HEK293 (cell line): ENCODE measurements around the gene GLI1.

Experiments used
- CTCF ChIA-PET: fragments of 350-600 bp; formaldehyde crosslinking; extraction: SDS; loops from one replicate; lab custom pipeline; 2021; ENCODE audit warnings: antibody characterized with exemption; lab: Yijun Ruan, JAX
- POLR2A ChIA-PET: fragments of 300-600 bp; formaldehyde crosslinking; extraction: SDS; loops from one replicate; lab custom pipeline; 2020; ENCODE audit warnings: antibody characterized with exemption, inconsistent platforms; lab: Yijun Ruan, JAX
- H3K27ac ChIP-seq: fragments of 200-500 bp; sonication (Bioruptor generic); 2 replicates; pipeline ENCODE4 v1.5.1; 2014; ENCODE audit warnings: low read depth, low read length, control low read depth, inconsistent platforms; ENCODE audit errors: extremely low read depth
- H3K36me3 ChIP-seq, 2 experiments: fragments of 200-500 bp in 1 of 2; sonication (Bioruptor generic) in 1 of 2; 1 replicate in 1 of 2; 2 replicates in 1 of 2; pipeline ENCODE4 v1.5.1; 2014 to 2017; ENCODE audit warnings: inconsistent platforms in 2 of 2, low read length in 2 of 2; ENCODE audit not compliant: control insufficient read depth in 2 of 2, insufficient read depth in 1 of 2
- H3K4me1 ChIP-seq: fragments of 200-500 bp; sonication (Bioruptor generic); 2 replicates; pipeline ENCODE4 v1.5.1; 2014; ENCODE audit warnings: mild to moderate bottlenecking, low read length, inconsistent platforms; ENCODE audit not compliant: control insufficient read depth, insufficient read depth
- H3K4me3 ChIP-seq: 2 replicates; pipeline ENCODE4 v1.5.1; 2011; ENCODE audit warnings: low read depth, mild to moderate bottlenecking, control low read depth, low read length, moderate library complexity
- H3K9me3 ChIP-seq: fragments of 200-500 bp; sonication (Bioruptor generic); 2 replicates; pipeline ENCODE4 v1.5.1; 2014; ENCODE audit warnings: low read depth, low read length, inconsistent platforms; ENCODE audit not compliant: control insufficient read depth, insufficient read depth
- ELK4 ChIP-seq: IDR thresholded peaks from 2 replicates; pipeline ENCODE4 v1.6.1; 2011; ENCODE audit warnings: mild to moderate bottlenecking, low read depth, low read length, borderline replicate concordance
- HOXC10 ChIP-seq: sonication (generic); formaldehyde crosslinking; IDR thresholded peaks from 2 replicates; pipeline ENCODE4 v1.8.1; 2023; ENCODE audit warnings: mild to moderate bottlenecking, missing genetic modification reagents
- IKZF3 ChIP-seq: fragments of 450-650 bp; IDR thresholded peaks from 2 replicates; pipeline ENCODE4 v1.5.0; 2018; ENCODE audit warnings: missing biosample characterization, mild to moderate bottlenecking, missing genetic modification characterization, moderate library complexity
- KLF16 ChIP-seq: fragments of 450-650 bp; formaldehyde crosslinking; IDR thresholded peaks from 2 replicates; pipeline ENCODE4 v1.5.1; 2017; ENCODE audit warnings: missing biosample characterization, missing genetic modification characterization
- KLF17 ChIP-seq: fragments of 450-650 bp; formaldehyde crosslinking; IDR thresholded peaks from 2 replicates; pipeline ENCODE4 v1.5.1; 2016; ENCODE audit warnings: missing biosample characterization, missing genetic modification characterization
- MEIS1 ChIP-seq: sonication (generic); formaldehyde crosslinking; IDR thresholded peaks from 2 replicates; pipeline ENCODE4 v1.8.1; 2022; ENCODE audit warnings: missing genetic modification reagents, mild to moderate bottlenecking, borderline replicate concordance
- RBAK ChIP-seq: fragments of 450-650 bp; formaldehyde crosslinking; IDR thresholded peaks from 2 replicates; pipeline ENCODE4 v1.5.1; 2016; ENCODE audit warnings: missing biosample characterization, missing genetic modification characterization
- ZBTB10 ChIP-seq: fragments of 450-650 bp; formaldehyde crosslinking; IDR thresholded peaks from 2 replicates; pipeline ENCODE4 v1.5.1; 2016; ENCODE audit warnings: missing biosample characterization, missing genetic modification characterization
- ZBTB20 ChIP-seq: fragments of 450-650 bp; formaldehyde crosslinking; IDR thresholded peaks from 2 replicates; pipeline ENCODE4 v1.5.1; 2016; ENCODE audit warnings: missing biosample characterization, missing genetic modification characterization
- ZBTB48 ChIP-seq: fragments of 450-650 bp; formaldehyde crosslinking; IDR thresholded peaks from 2 replicates; pipeline ENCODE4 v1.5.1; 2016; ENCODE audit warnings: missing biosample characterization, missing genetic modification characterization
- ZBTB6 ChIP-seq: fragments of 450-650 bp; formaldehyde crosslinking; IDR thresholded peaks from 2 replicates; pipeline ENCODE4 v1.5.1; 2017; ENCODE audit warnings: missing biosample characterization, missing genetic modification characterization
- ZBTB7A ChIP-seq: fragments of 450-650 bp; formaldehyde crosslinking; IDR thresholded peaks from 2 replicates; pipeline ENCODE4 v1.5.1; 2016; ENCODE audit warnings: low read depth, missing biosample characterization, missing genetic modification characterization
- ZFP37 ChIP-seq: fragments of 450-650 bp; formaldehyde crosslinking; IDR thresholded peaks from 2 replicates; pipeline ENCODE4 v1.5.1; 2016; ENCODE audit warnings: missing biosample characterization, missing genetic modification characterization
- ZNF140 ChIP-seq: fragments of 450-650 bp; formaldehyde crosslinking; IDR thresholded peaks from 2 replicates; pipeline ENCODE4 v1.5.1; 2016; ENCODE audit warnings: missing biosample characterization, missing genetic modification characterization
- ZNF146 ChIP-seq: fragments of 450-650 bp; formaldehyde crosslinking; IDR thresholded peaks from 2 replicates; pipeline ENCODE4 v1.5.1; 2016; ENCODE audit warnings: missing biosample characterization, missing genetic modification characterization
- ZNF155 ChIP-seq: fragments of 450-650 bp; formaldehyde crosslinking; IDR thresholded peaks from 2 replicates; pipeline ENCODE4 v1.5.1; 2016; ENCODE audit warnings: missing biosample characterization, missing genetic modification characterization
- ZNF16 ChIP-seq: fragments of 450-650 bp; formaldehyde crosslinking; IDR thresholded peaks from 2 replicates; pipeline ENCODE4 v1.5.1; 2016; ENCODE audit warnings: low read depth, missing biosample characterization, missing genetic modification characterization
- ZNF211 ChIP-seq: fragments of 450-650 bp; formaldehyde crosslinking; IDR thresholded peaks from 2 replicates; pipeline ENCODE4 v1.5.1; 2016; ENCODE audit warnings: low read depth, missing biosample characterization, missing genetic modification characterization
- ZNF23 ChIP-seq: fragments of 450-650 bp; formaldehyde crosslinking; IDR thresholded peaks from 2 replicates; pipeline ENCODE4 v1.5.1; 2016; ENCODE audit warnings: missing biosample characterization, missing genetic modification characterization, borderline replicate concordance
- ZNF239 ChIP-seq: fragments of 450-650 bp; formaldehyde crosslinking; IDR thresholded peaks from 2 replicates; pipeline ENCODE4 v1.5.1; 2016; ENCODE audit warnings: missing biosample characterization, missing genetic modification characterization
- ZNF280D ChIP-seq: fragments of 450-650 bp; formaldehyde crosslinking; IDR thresholded peaks from 2 replicates; pipeline ENCODE4 v1.5.1; 2016; ENCODE audit warnings: missing biosample characterization, missing genetic modification characterization
- ZNF544 ChIP-seq: fragments of 450-650 bp; formaldehyde crosslinking; IDR thresholded peaks from 2 replicates; pipeline ENCODE4 v1.5.0; 2017; ENCODE audit warnings: missing biosample characterization, missing genetic modification characterization
- ZNF585B ChIP-seq: fragments of 450-650 bp; formaldehyde crosslinking; IDR thresholded peaks from 2 replicates; pipeline ENCODE4 v1.5.1; 2016; ENCODE audit warnings: missing biosample characterization, missing genetic modification characterization
- ZNF629 ChIP-seq: fragments of 450-650 bp; formaldehyde crosslinking; IDR thresholded peaks from 2 replicates; pipeline ENCODE4 v1.5.1; 2017; ENCODE audit warnings: missing biosample characterization, missing genetic modification characterization
- ZNF664 ChIP-seq: fragments of 450-650 bp; formaldehyde crosslinking; IDR thresholded peaks from 2 replicates; pipeline ENCODE4 v1.5.1; 2016; ENCODE audit warnings: missing biosample characterization, missing genetic modification characterization
- ZNF704 ChIP-seq: fragments of 450-650 bp; formaldehyde crosslinking; IDR thresholded peaks from 2 replicates; pipeline ENCODE4 v1.5.1; 2016; ENCODE audit warnings: missing biosample characterization, missing genetic modification characterization
- ZNF76 ChIP-seq: fragments of 450-650 bp; formaldehyde crosslinking; IDR thresholded peaks from 2 replicates; pipeline ENCODE4; 2016; ENCODE audit warnings: low read depth, missing biosample characterization, missing genetic modification characterization, borderline replicate concordance
- ZNF791 ChIP-seq: fragments of 450-650 bp; formaldehyde crosslinking; IDR thresholded peaks from 2 replicates; pipeline ENCODE4 v1.5.1; 2016; ENCODE audit warnings: missing biosample characterization, missing genetic modification characterization

Gene GLI1

GRCh38 chr12:57461917-57462250 lies 2.3 kb downstream of the GLI1 start (continued):
- TF ChIP-seq ELK4 (no peak), ZNF155 (tag by site-specific recombination) (no peak), ZBTB7A (tag by site-specific recombination) (peak; percentile 92), ZNF280D (tag by site-specific recombination) (no peak), ZNF140 (tag by site-specific recombination) (no peak), HOXC10 (no peak), MEIS1 (no peak), ZFP37 (no peak), RBAK (tag by site-specific recombination) (no peak), ZBTB10 (tag by site-specific recombination) (peak; percentile 100)

- H3K36me3 ChIP-seq: no peaks in the 10 kb centered on the region
- H3K4me3 ChIP-seq: peak overlapping the region; percentile 48
- no peaks in the 10 kb centered on the region for H3K9me3 ChIP-seq
- H3K4me1 ChIP-seq: peaks cover 8% of the 10 kb centered on the region
- peak overlapping the region; percentile 25 for H3K27ac ChIP-seq
- POLR2A ChIA-PET: no interaction called here
- CTCF ChIA-PET: interaction anchor here (0.6 to 4.2 kb wide), 20 partner anchors 9 to 1301 kb away, joined by 3 to 38 read pairs (median 4); partner anchors contain the start of genes ARHGAP9 and TIMELESS
- TF ChIP-seq ZNF791 (no peak), ZNF16 (tag by site-specific recombination) (no peak), KLF17 (tag by site-specific recombination) (peak; percentile 85; the same call in 1 of the 2 replicates), ZNF704 (peak; percentile 88), ZNF664 (tag by site-specific recombination) (no peak), ZNF76 (no peak; the same call in 1 of the 2 replicates), KLF16 (tag by site-specific recombination) (peak; percentile 65), ZNF23 (tag by site-specific recombination) (no peak), ZNF629 (tag by site-specific recombination) (peak; percentile 73), ZNF146 (tag by site-specific recombination) (no peak), ZNF585B (tag by site-specific recombination) (no peak), ZNF544 (tag by site-specific recombination) (no peak), ZBTB6 (tag by site-specific recombination) (peak; percentile 48; the same call in 1 of the 2 replicates), ZBTB48 (tag by site-specific recombination) (peak; percentile 32; the same call in 1 of the 2 replicates), IKZF3 (tag by site-specific recombination) (peak; percentile 98), ZNF239 (tag by site-specific recombination) (no peak), ZNF211 (tag by site-specific recombination) (no peak), ZBTB20 (tag by site-specific recombination) (peak; percentile 64)
Measured at GRCh38 chr12:57462251-57462911, 2.8 kb downstream of the GLI1 start.
